ENCODE measurements around the gene CACNG8.

CACNG8 gene

GRCh38 chr19:53965091-53965490 is 2.4 kb downstream of the CACNG8 start:
- Histone ChIP-seq H3K4me1 (peaks cover 0 to 6% (median 0%) of the 10 kb centered on the region in 4 donors), H3K27me3 (peaks cover 0 to 66% of the 10 kb centered on the region in 2 donors), H3K9me3 (no peaks in the 10 kb centered on the region), H3K36me3 (no peaks in the 10 kb centered on the region), H3K27ac (no peak overlapping the region), H3K4me3 (no peak overlapping the region)
- intact Hi-C loops (cut with DNase I; ENCODE audit: low total_unique reads), result no loop called here
- no peak for DNase-seq
- no peak for TF ChIP-seq CTCF (IDR thresholded peaks at IDR 0.05)

- Histone ChIP-seq H3K9me3 (no peaks in the 10 kb centered on the region), H3K27me3 (peaks cover 0 to 47% of the 10 kb centered on the region in 2 donors), H3K27ac (no peak overlapping the region), H3K36me3 (no peaks in the 10 kb centered on the region), H3K4me3 (no peak overlapping the region), H3K4me1 (peaks cover 0 to 6% (median 0%) of the 10 kb centered on the region in 4 donors)
- no peak for TF ChIP-seq CTCF (IDR thresholded peaks at IDR 0.05)
- DNase-seq, result no peak
- intact Hi-C loops (cut with DNase I; ENCODE audit: low total_unique reads), result no loop called here
Observed at GRCh38 chr19:53966931-53967330, 4.2 kb downstream of the CACNG8 start.

GRCh38 chr19:53969366-53969765 is 6.6 kb downstream of the CACNG8 start:
- no peak for DNase-seq
- Histone ChIP-seq H3K4me1 (no peaks in the 10 kb centered on the region), H3K27ac (no peak overlapping the region), H3K4me3 (no peak overlapping the region), H3K27me3 (peaks cover 0 to 27% of the 10 kb centered on the region in 2 donors), H3K36me3 (no peaks in the 10 kb centered on the region), H3K9me3 (no peaks in the 10 kb centered on the region)
- TF ChIP-seq CTCF (IDR thresholded peaks at IDR 0.05), result no peak
- intact Hi-C loops (cut with DNase I; ENCODE audit: low total_unique reads), result no loop called here

GRCh38 chr19:53971673-53972072 is 8.9 kb downstream of the CACNG8 start:
- peaks cover 0 to 31% of the 10 kb centered on the region in 2 donors for H3K27me3 ChIP-seq
- H3K9me3 ChIP-seq, result no peaks in the 10 kb centered on the region
- H3K27ac ChIP-seq, result no peak overlapping the region
- H3K4me1 ChIP-seq, result no peaks in the 10 kb centered on the region
- no peak for DNase-seq
- TF ChIP-seq CTCF (IDR thresholded peaks at IDR 0.05), result no peak
- H3K36me3 ChIP-seq, result no peaks in the 10 kb centered on the region
- intact Hi-C loops (cut with DNase I; ENCODE audit: low total_unique reads), result no loop called here
- no peak overlapping the region for H3K4me3 ChIP-seq

- peaks cover 0 to 31% (median 24%) of the 10 kb centered on the region in 4 donors for H3K4me1 ChIP-seq
- intact Hi-C loops (cut with DNase I; ENCODE audit: low total_unique reads), result no loop called here
- DNase-seq, result peak; percentile 78 to 83
Observed at GRCh38 chr19:53977429-53977990, 14.8 kb downstream of the CACNG8 start.

More at GRCh38 chr19:53977429-53977990, 14.8 kb downstream of the CACNG8 start:
- H3K27me3 ChIP-seq, result peaks cover 3 to 75% of the 10 kb centered on the region in 2 donors
- peak overlapping the region; percentile 18 to 43 for H3K4me3 ChIP-seq
- H3K27ac ChIP-seq, result no peak overlapping the region
- TF ChIP-seq CTCF (IDR thresholded peaks at IDR 0.05), result no peak
- H3K9me3 ChIP-seq, result no peaks in the 10 kb centered on the region
- H3K36me3 ChIP-seq, result no peaks in the 10 kb centered on the region

Data from tibial artery (tissue), 4 donors.